Kidney epithelial cell (primary cell): ENCODE measurements around the gene NALCN. TPM values are rescaled to one million over a fixed set of nuclear protein-coding genes. Genes with fewer than 3 reads are reported as not detected.

ENCODE experiments used
- DNase-seq: peaks from one replicate; pipeline ENCODE4 v3.0.0-alpha.2; 2010; ENCODE audit warnings: low read depth
- H3K27me3 ChIP-seq: 2 replicates; pipeline ENCODE4 v1.6.0; 2011; ENCODE audit warnings: low read length; ENCODE audit not compliant: control insufficient read depth, insufficient read depth
- H3K36me3 ChIP-seq: 2 replicates; pipeline ENCODE4 v1.5.1; 2011; ENCODE audit warnings: low read length; ENCODE audit not compliant: control insufficient read depth, insufficient read depth
- H3K4me3 ChIP-seq: 2 replicates; pipeline ENCODE4 v1.5.1; 2011; ENCODE audit warnings: low read depth, mild to moderate bottlenecking, control low read depth, low read length
- CTCF ChIP-seq: IDR thresholded peaks from 2 replicates; pipeline ENCODE4 v1.5.1; 2011; ENCODE audit warnings: mild to moderate bottlenecking, moderate library complexity, low read length, control low read depth, inconsistent platforms; ENCODE audit not compliant: insufficient read depth, poor library complexity, severe bottlenecking
- total RNA-seq: library from RNA; depleted of rRNA; stranded (reverse); fragments of >200 nt; gene quantifications from 2 replicates; pipeline ENCODE4 v1.2.3, GENCODE V29; 2015

The NALCN gene
- total RNA-seq, 1 donor from 2014 or later = 1.8 TPM

- no peak overlapping the region for H3K4me3 ChIP-seq
- DNase-seq = no peak
- TF ChIP-seq CTCF = no peak
- H3K36me3 ChIP-seq = no peaks in the 10 kb centered on the region
- H3K27me3 ChIP-seq = no peaks in the 10 kb centered on the region
Observed at GRCh38 chr13:101301053-101301452, 115.3 kb downstream of the NALCN start.

- H3K36me3 ChIP-seq = no peaks in the 10 kb centered on the region
- no peak for DNase-seq
- no peak for TF ChIP-seq CTCF
- no peaks in the 10 kb centered on the region for H3K27me3 ChIP-seq
- H3K4me3 ChIP-seq = no peak overlapping the region
Observed at GRCh38 chr13:101300531-101300930, 115.8 kb downstream of the NALCN start.

- Histone ChIP-seq H3K4me3 (no peak overlapping the region), H3K27me3 (no peaks in the 10 kb centered on the region), H3K36me3 (no peaks in the 10 kb centered on the region)
- no peak for TF ChIP-seq CTCF
- DNase-seq = no peak
Observed at GRCh38 chr13:101298517-101298916, 117.8 kb downstream of the NALCN start.

GRCh38 chr13:101297794-101298193, 118.5 kb downstream of the NALCN start:
- Histone ChIP-seq H3K4me3 (no peak overlapping the region), H3K27me3 (no peaks in the 10 kb centered on the region), H3K36me3 (no peaks in the 10 kb centered on the region)
- no peak for TF ChIP-seq CTCF
- no peak for DNase-seq

- H3K36me3 ChIP-seq = no peaks in the 10 kb centered on the region
- TF ChIP-seq CTCF = no peak
- no peaks in the 10 kb centered on the region for H3K27me3 ChIP-seq
- no peak for DNase-seq
- no peak overlapping the region for H3K4me3 ChIP-seq
Observed at GRCh38 chr13:101292711-101293110, 123.6 kb downstream of the NALCN start.

GRCh38 chr13:101291646-101292515, 124.4 kb downstream of the NALCN start:
- Histone ChIP-seq H3K4me3 (no peak overlapping the region), H3K27me3 (no peaks in the 10 kb centered on the region), H3K36me3 (no peaks in the 10 kb centered on the region)
- no peak for TF ChIP-seq CTCF
- DNase-seq = no peak
